Renal cortical epithelial cell (primary cell): ENCODE measurements around the gene RALGPS2. TPM values are rescaled to one million over a fixed set of nuclear protein-coding genes. Genes with fewer than 3 reads are reported as not detected.
"Not testable (repeated sequence)": the region's sequence is repeated elsewhere in the genome, so short reads cannot be mapped to it uniquely, and the experiment has no call there.

ENCODE experiments used
- DNase-seq: peaks from one replicate; pipeline ENCODE4 v3.0.0-alpha.2; 2011; ENCODE audit warnings: low read depth
- total RNA-seq: library from RNA; depleted of rRNA; stranded (reverse); fragments of >200 nt; gene quantifications from 2 replicates; pipeline ENCODE4 v1.2.3, GENCODE V29; 2014

RALGPS2 gene
- total RNA-seq, 1 donor from 2014 or later: 20.7 TPM

DNA sequence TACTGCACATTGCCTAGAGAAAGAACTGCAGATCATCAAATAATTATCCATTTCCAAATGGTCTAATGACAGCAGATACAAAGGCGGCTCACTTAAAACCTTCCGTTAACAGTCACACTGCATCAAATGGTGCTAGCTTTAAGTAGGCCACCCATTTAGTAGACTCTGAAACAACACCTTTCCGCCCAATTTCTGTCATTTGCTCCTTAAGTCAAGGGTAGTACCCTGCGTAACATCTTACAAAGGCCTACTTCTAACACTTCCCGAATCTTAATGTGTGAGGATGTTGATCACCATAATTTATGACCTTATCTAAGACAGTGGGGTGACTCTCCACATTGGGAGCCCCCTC, 692 bp upstream of the RALGPS2 start:
- no peak for DNase-seq

DNA sequence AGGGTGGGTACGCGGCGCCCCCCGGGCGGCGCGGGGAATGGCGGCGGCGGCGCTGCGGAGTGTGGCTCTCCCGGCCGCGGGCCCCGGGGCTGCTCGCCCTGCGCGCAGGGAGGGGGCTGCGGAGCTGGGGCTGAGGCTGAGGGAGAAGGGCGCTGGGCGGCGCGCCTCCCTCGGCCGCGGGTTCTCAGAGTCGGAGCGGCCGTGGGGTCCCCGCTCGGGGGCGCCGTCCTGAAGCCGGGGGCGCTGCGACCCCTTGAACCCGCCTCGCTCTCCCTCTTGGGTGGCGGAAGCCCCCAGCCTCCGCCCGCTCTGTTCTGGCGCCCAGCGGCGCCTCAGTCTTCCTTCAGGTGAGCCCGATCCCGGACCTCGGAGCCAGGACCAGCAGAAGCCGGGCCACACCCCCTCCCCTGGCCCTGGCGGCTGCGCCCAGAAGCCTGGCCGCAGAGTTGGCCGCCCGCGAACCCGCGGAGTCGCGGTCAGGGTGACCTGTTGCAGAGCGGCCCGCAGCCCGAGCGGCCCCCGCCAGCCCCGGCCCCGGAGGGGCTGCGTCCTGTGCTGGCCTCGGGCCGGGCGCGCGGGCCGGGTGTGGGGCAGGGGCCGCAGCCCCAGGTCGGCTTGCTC, 532 bp downstream of the RALGPS2 start:
- no peak for DNase-seq

DNA sequence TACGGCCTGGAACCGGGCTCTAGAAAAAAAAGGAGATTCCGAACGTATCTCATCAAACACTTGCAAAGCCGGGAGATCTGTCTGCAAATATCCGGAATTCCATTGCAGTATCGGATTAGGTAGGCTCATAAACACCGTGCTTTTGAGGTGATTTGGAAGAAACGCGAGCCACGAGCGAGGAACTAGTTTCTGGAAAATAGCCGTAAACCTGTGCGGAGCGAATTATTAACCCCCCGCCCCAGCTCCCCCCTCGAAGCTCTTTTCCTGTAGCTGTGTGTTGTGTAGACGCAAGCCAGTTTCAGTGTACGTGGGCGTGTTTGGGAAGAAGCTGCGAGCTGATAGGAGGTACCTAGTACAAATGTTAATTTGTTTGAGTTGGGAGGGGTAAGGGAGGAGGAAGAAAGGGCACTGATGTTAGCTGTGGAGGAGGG, 1.1 kb downstream of the RALGPS2 start:
- peak; percentile 98 for DNase-seq

GRCh38 chr1:178726545-178726944, 1.5 kb downstream of the RALGPS2 start:
- DNase-seq: no peak

GRCh38 chr1:178727014-178727895, 2.2 kb downstream of the RALGPS2 start:
- DNase-seq: no peak

GRCh38 chr1:178733972-178734371, 8.9 kb downstream of the RALGPS2 start:
- no peak for DNase-seq

DNA sequence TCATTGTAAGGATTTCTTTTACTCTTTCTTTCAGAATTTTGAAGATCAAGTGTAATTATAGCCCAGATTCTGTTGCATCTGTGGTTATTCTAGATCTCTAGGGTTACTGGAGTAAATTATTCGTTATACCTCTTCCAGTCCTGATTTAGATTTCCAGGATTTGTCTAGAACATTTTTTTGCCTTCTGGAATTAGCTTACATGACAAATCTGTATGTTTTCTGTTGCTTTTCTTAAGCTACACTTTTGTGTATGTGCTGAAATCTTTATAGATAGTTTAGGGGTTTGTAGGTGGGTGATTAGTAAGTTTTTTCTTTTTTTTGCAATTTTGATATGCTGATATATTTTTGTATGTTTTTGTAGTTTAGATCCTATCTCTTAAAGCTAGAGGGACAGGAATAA, 13.7 kb downstream of the RALGPS2 start:
- DNase-seq: no peak

- peak; percentile 54 for DNase-seq
Observed at GRCh38 chr1:178739285-178740045, 14.4 kb downstream of the RALGPS2 start.

DNA sequence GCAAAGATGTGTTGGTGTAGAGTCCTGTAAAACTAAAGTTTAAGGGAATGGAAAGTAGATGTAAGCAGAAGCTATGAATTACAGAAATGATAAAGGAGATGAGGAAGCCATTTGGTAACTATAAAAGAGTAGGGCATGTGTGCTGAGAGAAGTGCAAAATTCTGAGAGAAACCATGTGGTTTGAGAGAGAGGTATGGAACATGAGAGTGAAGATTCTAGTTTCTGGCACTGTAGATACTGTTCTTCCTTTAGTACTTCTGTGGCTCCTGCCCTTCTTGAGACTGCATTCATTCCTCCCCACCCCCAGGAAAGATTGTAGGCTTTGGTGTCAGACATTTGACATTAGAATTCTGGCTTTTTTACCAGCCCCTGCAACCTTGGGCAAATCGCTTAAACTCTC, 15.4 kb downstream of the RALGPS2 start:
- DNase-seq: no peak

- no peak for DNase-seq
Observed at GRCh38 chr1:178740924-178741323, 15.9 kb downstream of the RALGPS2 start.

- DNase-seq: no peak
Observed at GRCh38 chr1:178743801-178744200, 18.8 kb downstream of the RALGPS2 start.

- no peak for DNase-seq
Observed at GRCh38 chr1:178745260-178745659, 20.2 kb downstream of the RALGPS2 start.

DNA sequence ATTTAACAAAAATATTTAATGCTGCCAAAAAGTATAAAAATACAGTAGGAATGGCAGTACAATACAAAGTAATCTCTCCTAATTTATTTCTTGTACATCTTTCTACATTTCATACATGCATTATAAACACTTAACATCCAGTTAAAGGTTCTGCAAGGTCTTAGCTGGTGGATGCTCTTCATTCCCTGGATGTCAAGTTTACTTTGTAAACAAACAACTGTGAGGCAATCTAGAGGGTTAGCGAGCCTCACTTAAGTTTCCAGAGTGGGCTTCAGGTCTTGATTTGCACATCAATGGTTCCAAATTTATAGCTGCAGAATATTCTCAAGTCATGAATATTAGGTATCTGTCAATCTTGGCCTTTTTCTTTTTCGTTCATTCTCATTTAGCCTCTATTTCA, 21.3 kb downstream of the RALGPS2 start:
- DNase-seq: no peak

GRCh38 chr1:178747361-178747760, 22.3 kb downstream of the RALGPS2 start:
- DNase-seq: not testable (repeated sequence)

DNA sequence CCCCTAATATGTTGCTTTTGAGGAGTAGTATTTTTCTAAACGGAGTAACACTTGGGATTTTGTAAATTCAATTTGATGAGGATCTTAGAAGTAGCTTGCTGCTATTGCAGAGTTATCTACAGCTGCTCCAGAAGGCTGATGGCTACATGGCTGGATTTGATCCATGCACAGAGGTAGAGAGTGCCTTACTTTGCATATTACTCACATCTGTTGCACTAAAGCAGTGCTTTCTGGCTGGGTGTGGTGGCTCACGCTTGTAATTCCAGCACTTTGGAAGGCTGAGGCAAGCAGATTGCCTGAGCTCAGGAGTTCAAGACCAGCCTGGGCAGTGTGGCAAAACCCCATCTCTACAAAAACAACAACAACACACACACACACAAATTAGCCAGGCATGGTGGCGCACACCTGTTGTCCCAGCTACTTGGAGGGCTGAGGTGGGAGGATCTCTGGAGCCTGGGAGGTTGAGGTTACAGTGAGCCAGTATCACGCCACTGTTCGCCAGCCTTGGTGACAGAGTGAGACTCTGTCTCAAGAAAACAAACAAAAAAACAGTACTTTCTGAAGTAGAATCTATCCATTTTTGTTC, 24.6 kb downstream of the RALGPS2 start:
- DNase-seq: no peak

DNA sequence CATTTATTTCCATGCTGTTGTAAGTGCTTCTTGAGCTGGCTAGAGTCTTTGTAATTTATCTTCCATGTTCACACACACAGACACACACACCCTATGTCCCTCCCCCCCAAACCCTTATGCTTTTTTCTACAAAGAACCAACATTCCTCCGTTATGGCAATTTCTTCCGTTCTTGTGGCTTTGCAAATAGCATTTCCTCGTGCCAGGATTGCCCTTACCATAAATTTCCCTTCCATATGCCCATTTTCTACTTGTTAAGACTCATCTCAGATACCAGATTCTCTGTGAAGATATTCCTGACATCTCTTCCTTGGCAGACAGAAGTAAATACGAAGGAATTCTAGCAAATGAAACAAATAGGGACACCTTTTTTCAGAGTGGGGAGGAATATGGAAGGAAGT, 26.0 kb downstream of the RALGPS2 start:
- DNase-seq: no peak

- DNase-seq: no peak
Observed at GRCh38 chr1:178752891-178753290, 27.8 kb downstream of the RALGPS2 start.

DNA sequence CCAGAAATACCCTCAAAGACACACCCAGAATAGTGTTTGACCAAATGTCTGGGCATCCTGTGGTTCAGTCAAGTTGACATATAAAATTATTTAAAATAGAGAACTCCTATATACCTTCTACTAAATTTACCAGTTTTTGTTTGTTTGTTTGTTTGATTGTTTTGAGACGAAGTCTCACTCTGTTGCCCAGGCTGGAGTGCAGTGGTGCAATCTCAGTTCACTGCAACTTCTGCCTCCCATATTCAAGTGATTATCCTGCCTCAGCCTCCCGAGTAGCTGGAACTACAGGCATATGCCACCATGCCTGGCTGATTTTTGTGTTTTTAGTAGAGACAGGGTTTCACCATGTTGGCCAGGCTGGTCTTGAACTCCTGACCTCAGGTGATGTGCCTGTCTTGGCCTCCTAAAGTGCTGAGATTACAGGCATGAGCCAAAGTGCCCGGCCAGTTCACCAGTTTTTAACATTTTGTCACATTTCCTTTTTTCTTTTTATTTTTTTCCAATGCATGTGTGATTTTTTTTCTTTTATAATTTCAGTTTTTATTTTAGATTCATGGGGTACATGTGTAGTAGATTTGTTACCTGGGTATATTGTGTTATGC, 29.7 kb downstream of the RALGPS2 start:
- not testable (repeated sequence) for DNase-seq

GRCh38 chr1:178768423-178768822, 43.4 kb downstream of the RALGPS2 start:
- peak; percentile 7 for DNase-seq

- DNase-seq: no peak
Observed at GRCh38 chr1:178772952-178773351, 47.9 kb downstream of the RALGPS2 start.

DNA sequence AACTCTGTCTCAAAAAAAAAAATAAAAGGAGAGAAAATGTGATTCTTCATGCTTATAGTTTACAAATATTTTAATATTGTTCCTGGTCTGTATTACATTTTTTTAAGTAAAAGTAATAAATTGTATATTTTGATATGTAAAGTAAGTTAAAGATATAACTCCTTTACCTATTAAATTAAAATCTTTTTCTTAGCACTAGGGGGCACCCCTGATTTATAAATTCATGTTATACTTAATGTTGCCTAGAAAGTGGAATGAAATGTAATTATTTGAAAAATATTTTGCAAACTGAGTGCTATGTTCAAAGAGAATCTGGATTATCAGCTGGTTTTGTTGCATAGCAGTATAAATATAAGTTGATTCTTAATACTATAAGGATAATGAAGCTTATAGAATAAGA, 49.2 kb downstream of the RALGPS2 start:
- peak; percentile 35 for DNase-seq

DNA sequence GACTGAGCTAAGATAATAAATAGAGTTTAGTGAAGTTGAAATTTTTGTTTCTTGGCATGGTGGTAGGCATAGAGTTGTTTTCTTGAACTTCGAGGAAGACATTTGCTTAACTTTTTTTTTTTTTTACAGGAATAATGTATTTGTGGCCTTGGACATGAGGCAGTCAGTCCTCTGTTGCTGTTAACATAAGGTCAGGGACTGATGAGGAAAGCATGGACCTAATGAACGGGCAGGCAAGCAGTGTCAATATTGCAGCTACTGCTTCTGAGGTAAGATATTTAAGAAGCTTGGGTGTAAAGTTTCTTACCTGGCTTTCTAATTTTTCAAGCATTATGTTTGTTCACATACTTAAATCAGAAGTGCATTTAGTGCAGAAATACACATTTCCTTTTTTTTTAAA, 51.5 kb downstream of the RALGPS2 start:
- no peak for DNase-seq
